ENCODE data around the gene CAPZA3. TPM values are rescaled to one million over a fixed set of nuclear protein-coding genes. Genes with fewer than 3 reads are reported as not detected.
"Not testable (repeated sequence)": the region's sequence is repeated elsewhere in the genome, so short reads cannot be mapped to it uniquely, and the experiment has no call there.

Gene CAPZA3
- total RNA-seq, 1 experiment from 2014 or later = not detected

DNA sequence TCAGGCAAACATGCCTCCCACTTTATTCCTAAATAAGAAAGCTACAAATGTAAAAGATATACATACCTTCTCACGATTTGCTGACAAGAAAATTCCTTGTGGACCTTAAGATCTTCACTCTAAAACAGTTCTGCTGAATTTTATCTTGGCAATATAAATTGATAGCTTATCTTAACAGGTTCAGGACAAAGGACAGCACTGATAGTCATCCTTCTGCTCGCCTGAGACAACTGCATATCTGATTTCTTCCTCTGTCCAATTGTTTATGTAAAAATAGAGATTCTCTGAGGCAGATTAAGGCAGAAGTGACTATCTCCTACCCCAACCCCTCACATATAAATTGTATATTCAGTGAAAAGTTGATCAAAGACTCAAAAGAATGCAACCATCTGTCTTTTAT is 44.9 kb downstream of the CAPZA3 start:
- no peak overlapping the region for H3K18ac ChIP-seq (ENCODE audit: insufficient read length, low read depth, low read length)
- no peak overlapping the region for H4K8ac ChIP-seq (replicated peaks; ENCODE audit: insufficient read length, low read depth, low read length)
- H4K91ac ChIP-seq (ENCODE audit: insufficient read length, low read depth, low read length) = no peak overlapping the region
- H3K4me2 ChIP-seq (ENCODE audit: insufficient read depth, insufficient read length, low read length) = no peak overlapping the region
- Mint-ChIP-seq H3K4me3 (no peak overlapping the region), H3K4me1 (no peaks in the 10 kb centered on the region), H3K27me3 (ENCODE audit: low read depth) (no peaks in the 10 kb centered on the region), H3K9me3 (peaks cover 49 to 72% of the 10 kb centered on the region in 2 experiments), H3K36me3 (ENCODE audit: insufficient read depth in 1 of 3, low read depth in 3 of 3) (peaks cover 27 to 65% (median 35%) of the 10 kb centered on the region in 3 experiments), H3K27ac (no peak overlapping the region)
- DNase-seq = no peak
- no peak overlapping the region for H2BK20ac ChIP-seq (ENCODE audit: low read depth, low read length, poor library complexity, severe bottlenecking)
- H3K4me1 ChIP-seq (ENCODE audit: insufficient read depth, low read length) = no peaks in the 10 kb centered on the region
- H3K23ac ChIP-seq (ENCODE audit: insufficient read length, low read depth, low read length) = no peak overlapping the region
- H2BK5ac ChIP-seq (ENCODE audit: insufficient read length, low read length) = no peak overlapping the region
- no peak overlapping the region for H2AFZ ChIP-seq (ENCODE audit: low read length)
- H3T11ph ChIP-seq (ENCODE audit: low read length) = no peak overlapping the region
- no peak overlapping the region for H2AK5ac ChIP-seq (ENCODE audit: insufficient read length, low read length)
- no peak overlapping the region for H3K14ac ChIP-seq (ENCODE audit: insufficient read depth, low read length)
- no peaks in the 10 kb centered on the region for H3K9me3 ChIP-seq (ENCODE audit: control insufficient read depth, low read depth, low read length)
- no peak overlapping the region for H3K56ac ChIP-seq (ENCODE audit: insufficient read length, low read depth, low read length)
- no peaks in the 10 kb centered on the region for H3K79me2 ChIP-seq (ENCODE audit: insufficient read depth, low read length)
- H2BK120ac ChIP-seq (ENCODE audit: low read depth, low read length, poor library complexity, severe bottlenecking) = no peak overlapping the region
- H3K79me1 ChIP-seq (ENCODE audit: insufficient read depth, low read depth, low read length, poor library complexity, severe bottlenecking) = no peaks in the 10 kb centered on the region
- TF ChIP-seq, protein P1, sequence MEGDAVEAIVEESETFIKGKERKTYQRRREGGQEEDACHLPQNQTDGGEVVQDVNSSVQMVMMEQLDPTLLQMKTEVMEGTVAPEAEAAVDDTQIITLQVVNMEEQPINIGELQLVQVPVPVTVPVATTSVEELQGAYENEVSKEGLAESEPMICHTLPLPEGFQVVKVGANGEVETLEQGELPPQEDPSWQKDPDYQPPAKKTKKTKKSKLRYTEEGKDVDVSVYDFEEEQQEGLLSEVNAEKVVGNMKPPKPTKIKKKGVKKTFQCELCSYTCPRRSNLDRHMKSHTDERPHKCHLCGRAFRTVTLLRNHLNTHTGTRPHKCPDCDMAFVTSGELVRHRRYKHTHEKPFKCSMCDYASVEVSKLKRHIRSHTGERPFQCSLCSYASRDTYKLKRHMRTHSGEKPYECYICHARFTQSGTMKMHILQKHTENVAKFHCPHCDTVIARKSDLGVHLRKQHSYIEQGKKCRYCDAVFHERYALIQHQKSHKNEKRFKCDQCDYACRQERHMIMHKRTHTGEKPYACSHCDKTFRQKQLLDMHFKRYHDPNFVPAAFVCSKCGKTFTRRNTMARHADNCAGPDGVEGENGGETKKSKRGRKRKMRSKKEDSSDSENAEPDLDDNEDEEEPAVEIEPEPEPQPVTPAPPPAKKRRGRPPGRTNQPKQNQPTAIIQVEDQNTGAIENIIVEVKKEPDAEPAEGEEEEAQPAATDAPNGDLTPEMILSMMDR (conservative IDR thresholded peaks at IDR 0.05) = no peak
- no peaks in the 10 kb centered on the region for H3K27me3 ChIP-seq (ENCODE audit: insufficient read depth, low read length)
- no peaks in the 10 kb centered on the region for H3K23me2 ChIP-seq (ENCODE audit: insufficient read length, low read depth, low read length, poor library complexity, severe bottlenecking)
- H3K27ac ChIP-seq (ENCODE audit: insufficient read length, low read depth, low read length) = no peak overlapping the region
- H4K5ac ChIP-seq (ENCODE audit: insufficient read length, low read depth, low read length) = no peak overlapping the region
- no CpG with 5 or more reads among the region's 2 CpGs for WGBS (ENCODE audit: extremely low coverage, insufficient read length, low lambda C conversion rate)
- H3K9ac ChIP-seq (ENCODE audit: extremely low read depth, insufficient read length, low read length) = no peak overlapping the region
- no peaks in the 10 kb centered on the region for H4K20me1 ChIP-seq (ENCODE audit: control insufficient read depth, insufficient read depth, insufficient read length)
- H3K4ac ChIP-seq (ENCODE audit: low read depth, low read length) = no peak overlapping the region
- H2BK12ac ChIP-seq (ENCODE audit: insufficient read length, low read depth, low read length) = no peak overlapping the region
- no peak overlapping the region for H2BK15ac ChIP-seq (ENCODE audit: low read depth, low read length)

DNA sequence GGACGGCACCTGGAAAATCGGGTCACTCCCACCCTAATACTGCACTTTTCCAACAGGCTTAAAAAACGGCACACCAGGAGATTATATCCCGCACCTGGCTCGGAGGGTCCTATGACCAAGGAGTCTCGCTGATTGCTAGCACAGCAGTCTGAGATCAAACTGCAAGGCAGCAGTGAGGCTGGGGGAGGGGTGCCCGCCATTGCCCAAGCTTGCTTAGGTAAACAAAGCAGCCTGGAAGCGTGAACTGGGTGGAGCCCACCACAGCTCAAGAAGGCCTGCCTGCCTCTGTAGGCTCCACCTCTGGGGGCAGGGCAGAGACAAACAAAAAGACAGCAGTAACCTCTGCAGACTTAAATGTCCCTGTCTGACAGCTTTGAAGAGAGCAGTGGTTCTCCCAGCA is 47.5 kb downstream of the CAPZA3 start:
- H4K8ac ChIP-seq (replicated peaks; ENCODE audit: insufficient read length, low read depth, low read length); H4K91ac ChIP-seq (ENCODE audit: insufficient read length, low read depth, low read length); H3K18ac ChIP-seq (ENCODE audit: insufficient read length, low read depth, low read length); H3K27ac Mint-ChIP-seq; H3K14ac ChIP-seq (ENCODE audit: insufficient read depth, low read length); H4K20me1 ChIP-seq (ENCODE audit: control insufficient read depth, insufficient read depth, insufficient read length); H3K56ac ChIP-seq (ENCODE audit: insufficient read length, low read depth, low read length); H2AK5ac ChIP-seq (ENCODE audit: insufficient read length, low read length); H3K79me1 ChIP-seq (ENCODE audit: insufficient read depth, low read depth, low read length, poor library complexity, severe bottlenecking); H4K5ac ChIP-seq (ENCODE audit: insufficient read length, low read depth, low read length); H3K23ac ChIP-seq (ENCODE audit: insufficient read length, low read depth, low read length); H3K4me1 Mint-ChIP-seq; H2AFZ ChIP-seq (ENCODE audit: low read length); H3K4ac ChIP-seq (ENCODE audit: low read depth, low read length); H3K4me2 ChIP-seq (ENCODE audit: insufficient read depth, insufficient read length, low read length); H2BK120ac ChIP-seq (ENCODE audit: low read depth, low read length, poor library complexity, severe bottlenecking); H3K27me3 ChIP-seq (ENCODE audit: insufficient read depth, low read length); H3K27ac ChIP-seq (ENCODE audit: insufficient read length, low read depth, low read length); H3K9me3 ChIP-seq (ENCODE audit: control insufficient read depth, low read depth, low read length); H2BK5ac ChIP-seq (ENCODE audit: insufficient read length, low read length); H3K9ac ChIP-seq (ENCODE audit: extremely low read depth, insufficient read length, low read length); H2BK12ac ChIP-seq (ENCODE audit: insufficient read length, low read depth, low read length); H2BK15ac ChIP-seq (ENCODE audit: low read depth, low read length); H3K4me1 ChIP-seq (ENCODE audit: insufficient read depth, low read length); DNase-seq; H3K79me2 ChIP-seq (ENCODE audit: insufficient read depth, low read length); H3T11ph ChIP-seq (ENCODE audit: low read length); H3K23me2 ChIP-seq (ENCODE audit: insufficient read length, low read depth, low read length, poor library complexity, severe bottlenecking); H2BK20ac ChIP-seq (ENCODE audit: low read depth, low read length, poor library complexity, severe bottlenecking); H3K4me3 Mint-ChIP-seq; H3K27me3 Mint-ChIP-seq (ENCODE audit: low read depth): not testable (repeated sequence)
- Mint-ChIP-seq H3K9me3 (peaks cover 38 to 54% of the 10 kb centered on the region in 2 experiments), H3K36me3 (ENCODE audit: insufficient read depth in 1 of 3, low read depth in 3 of 3) (peaks cover 19 to 48% (median 23%) of the 10 kb centered on the region in 3 experiments)
- no CpG with 5 or more reads among the region's 8 CpGs for WGBS (ENCODE audit: extremely low coverage, insufficient read length, low lambda C conversion rate)
